GM10266 (cell line): ENCODE results near the gene NMNAT2.

Source experiments
- DNase-seq: peaks from one replicate; pipeline ENCODE4 v3.0.0; 2012; ENCODE audit errors: extremely low spot score
- TF ChIP-seq, protein P1 (sequence below): IDR thresholded peaks from 2 replicates; pipeline ENCODE4 v1.5.1; 2012; ENCODE audit warnings: mild to moderate bottlenecking, low read depth; ENCODE audit not compliant: control insufficient read depth, insufficient read depth; ENCODE audit errors: missing control alignments

The NMNAT2 gene

DNA sequence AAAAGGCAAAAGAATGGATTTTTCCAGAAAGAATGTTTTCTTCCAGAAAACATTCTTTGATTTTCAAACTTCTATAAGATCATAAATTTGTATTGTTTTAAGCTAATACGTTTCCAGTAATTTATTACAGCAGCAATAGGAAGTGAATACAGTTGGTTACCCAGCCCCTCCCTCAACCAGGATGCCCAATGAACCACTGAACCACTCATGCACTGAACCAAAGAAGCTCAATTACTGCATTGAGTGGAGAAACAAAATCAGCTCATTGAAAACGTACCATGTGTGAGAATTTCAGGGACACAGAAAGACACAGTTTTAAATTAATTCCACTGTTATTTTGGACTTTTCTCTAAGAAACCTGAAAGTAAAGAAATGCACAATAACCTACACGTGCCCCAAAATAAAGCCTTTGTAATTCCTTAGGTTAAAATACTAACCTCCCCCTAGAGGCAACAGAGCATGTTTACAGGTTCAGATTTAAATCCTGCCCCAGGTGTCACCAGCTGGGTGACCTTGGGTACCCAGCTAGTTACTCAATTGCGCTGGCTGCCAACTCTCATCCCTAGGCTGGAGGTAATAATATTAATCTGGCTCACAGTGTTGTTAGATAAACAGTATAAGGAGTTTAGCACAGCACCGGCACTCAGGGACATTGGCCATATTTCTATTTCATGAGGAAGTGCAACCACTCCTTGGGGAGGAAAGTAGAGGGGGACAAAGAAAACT, 111.7 kb downstream of the NMNAT2 start:
- TF ChIP-seq, protein P1, sequence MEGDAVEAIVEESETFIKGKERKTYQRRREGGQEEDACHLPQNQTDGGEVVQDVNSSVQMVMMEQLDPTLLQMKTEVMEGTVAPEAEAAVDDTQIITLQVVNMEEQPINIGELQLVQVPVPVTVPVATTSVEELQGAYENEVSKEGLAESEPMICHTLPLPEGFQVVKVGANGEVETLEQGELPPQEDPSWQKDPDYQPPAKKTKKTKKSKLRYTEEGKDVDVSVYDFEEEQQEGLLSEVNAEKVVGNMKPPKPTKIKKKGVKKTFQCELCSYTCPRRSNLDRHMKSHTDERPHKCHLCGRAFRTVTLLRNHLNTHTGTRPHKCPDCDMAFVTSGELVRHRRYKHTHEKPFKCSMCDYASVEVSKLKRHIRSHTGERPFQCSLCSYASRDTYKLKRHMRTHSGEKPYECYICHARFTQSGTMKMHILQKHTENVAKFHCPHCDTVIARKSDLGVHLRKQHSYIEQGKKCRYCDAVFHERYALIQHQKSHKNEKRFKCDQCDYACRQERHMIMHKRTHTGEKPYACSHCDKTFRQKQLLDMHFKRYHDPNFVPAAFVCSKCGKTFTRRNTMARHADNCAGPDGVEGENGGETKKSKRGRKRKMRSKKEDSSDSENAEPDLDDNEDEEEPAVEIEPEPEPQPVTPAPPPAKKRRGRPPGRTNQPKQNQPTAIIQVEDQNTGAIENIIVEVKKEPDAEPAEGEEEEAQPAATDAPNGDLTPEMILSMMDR, result peak; percentile 38
- no peak for DNase-seq

DNA sequence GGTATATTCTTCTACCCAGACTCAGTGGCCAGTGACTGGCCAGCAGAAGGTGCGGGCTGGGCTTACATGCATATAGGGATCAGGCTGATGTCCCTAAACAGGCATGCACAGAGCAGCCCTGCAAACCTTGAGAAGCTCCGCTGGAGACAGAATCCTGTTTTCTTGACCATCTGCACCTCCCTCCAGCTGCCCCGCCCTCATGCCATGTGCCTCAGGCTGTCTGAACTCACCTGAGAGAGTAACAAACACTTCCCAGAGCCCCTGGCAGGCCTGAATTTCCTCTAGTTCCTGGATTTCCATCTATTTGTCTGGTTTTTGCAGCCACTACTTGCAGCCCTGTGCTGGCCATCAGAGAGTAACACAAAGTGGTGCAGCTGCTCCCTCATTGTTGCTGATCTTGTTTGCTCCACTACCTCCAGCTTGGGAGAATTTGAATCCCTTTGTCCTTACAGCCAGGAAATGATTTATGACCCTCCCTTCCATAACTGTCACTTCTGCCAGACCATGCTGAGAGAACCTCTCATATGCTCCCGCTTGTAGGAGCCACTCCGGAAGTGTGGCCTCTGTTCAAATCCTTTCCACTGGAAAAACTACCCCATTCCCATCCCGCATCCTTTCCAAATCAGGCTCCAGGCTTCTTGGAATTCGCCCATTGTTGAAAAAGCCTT, 113.6 kb downstream of the NMNAT2 start:
- no peak for DNase-seq
- TF ChIP-seq, protein P1, result no peak

DNA sequence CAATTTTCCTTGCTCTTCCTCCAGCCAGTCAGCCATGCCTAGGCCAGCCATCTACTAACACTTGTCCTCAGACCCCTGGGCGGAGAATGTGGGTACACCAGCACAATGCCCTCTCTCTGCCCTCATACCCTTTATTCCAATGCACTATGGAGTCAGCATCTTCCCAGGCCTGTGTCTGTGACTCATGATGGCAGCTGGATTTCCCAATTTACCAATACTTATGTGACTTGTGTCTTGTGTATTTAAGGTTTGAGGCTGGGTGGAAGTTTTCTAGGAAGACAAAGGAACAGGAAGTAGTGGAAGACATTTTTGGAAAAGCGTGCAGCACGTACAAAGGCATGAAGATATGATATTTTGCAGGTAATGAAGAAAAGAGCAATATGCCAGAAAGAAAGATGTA, 114.3 kb downstream of the NMNAT2 start:
- TF ChIP-seq, protein P1, result no peak
- no peak for DNase-seq

DNA sequence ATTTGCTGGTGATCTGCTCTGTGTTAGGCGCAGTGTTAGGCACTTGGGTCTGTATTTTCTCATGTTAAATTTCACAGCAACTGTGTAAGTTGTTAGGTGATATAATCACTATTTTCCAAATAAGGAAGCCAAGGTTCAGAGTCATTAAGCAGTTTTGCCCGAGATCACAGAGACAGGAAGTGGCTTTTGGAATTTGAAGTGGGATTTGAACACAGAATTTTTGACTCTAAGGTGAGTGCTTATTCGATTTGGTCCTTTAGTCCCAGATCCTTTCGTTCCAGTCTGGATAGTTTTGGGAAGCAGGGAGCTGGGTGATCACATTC, 114.9 kb downstream of the NMNAT2 start:
- TF ChIP-seq, protein P1, result no peak

DNA sequence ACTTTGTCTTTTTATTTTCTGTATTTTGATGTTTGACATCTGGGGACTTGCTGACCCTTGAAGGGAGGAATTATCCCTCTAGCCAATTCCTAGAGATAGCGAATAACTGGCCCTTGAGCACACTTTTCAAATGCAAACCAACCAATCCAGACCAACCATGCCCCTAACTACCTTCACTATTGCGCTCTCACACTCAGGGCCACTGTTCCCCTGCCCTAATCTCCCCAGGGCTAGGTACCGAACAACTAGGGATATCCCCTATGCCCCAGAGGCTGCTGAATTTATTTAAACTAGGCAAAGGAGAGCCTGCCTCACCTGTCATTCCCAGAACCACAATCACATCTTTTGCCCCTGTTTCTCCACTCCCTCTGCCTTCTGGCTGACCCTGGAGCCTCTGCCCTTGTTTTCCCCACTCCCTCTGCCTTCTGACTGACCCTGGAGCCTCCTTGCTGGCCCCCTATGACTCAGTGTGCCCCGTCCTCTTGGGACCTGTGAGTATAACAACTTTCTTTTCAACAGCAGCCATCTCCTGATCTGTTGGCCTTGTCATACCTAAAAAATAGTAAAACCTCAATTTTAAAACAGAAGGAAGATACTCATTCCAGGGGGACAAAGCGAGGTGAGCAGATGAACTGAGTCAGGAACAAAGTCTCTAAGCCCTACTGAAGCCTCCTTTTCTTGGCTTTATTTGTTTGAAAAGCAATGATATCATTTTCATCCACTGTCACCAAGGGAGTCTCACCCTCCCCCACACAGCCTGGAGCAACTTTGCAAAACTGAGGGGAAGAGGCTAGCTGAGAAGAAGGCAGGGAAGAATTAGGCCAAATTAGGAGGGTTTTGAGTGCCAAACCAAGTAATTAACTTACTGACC, 115.5 kb downstream of the NMNAT2 start:
- no peak for DNase-seq
- TF ChIP-seq, protein P1, result no peak

More for the DNA sequence above, 114.9 kb downstream of the NMNAT2 start:
- DNase-seq, result no peak

DNA sequence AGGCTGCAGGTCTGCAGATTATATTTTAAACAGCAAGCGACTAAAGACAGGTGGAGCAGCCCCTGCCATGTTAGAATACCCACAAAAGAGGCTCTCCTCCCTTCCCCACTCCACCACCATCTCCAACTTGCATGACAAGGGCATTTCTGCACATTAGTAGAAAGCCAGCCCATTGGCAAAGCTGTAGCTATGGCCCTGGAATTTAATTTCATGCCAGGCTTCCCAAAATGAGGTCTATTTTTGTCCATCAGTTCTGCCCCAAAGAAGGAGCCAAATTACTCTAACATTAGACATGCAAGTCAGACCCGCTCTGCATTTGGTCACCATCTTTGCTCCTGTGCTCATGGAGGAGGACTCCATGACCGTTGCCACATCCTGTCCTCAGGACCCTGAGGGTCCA, 116.9 kb downstream of the NMNAT2 start:
- no peak for DNase-seq

More for the DNA sequence above, 116.9 kb downstream of the NMNAT2 start:
- TF ChIP-seq, protein P1, result no peak
